Measurements from ENCODE around the gene POU2F2. TPM values are rescaled to one million over a fixed set of nuclear protein-coding genes. Genes with fewer than 3 reads are reported as not detected.
A peak's percentile ranks its signal among the peaks of the same experiment; 100 is the strongest.

Gene POU2F2
- total RNA-seq, 1 donor from 2014 or later, result 6.1 TPM

- Histone ChIP-seq H3K27ac (no peak overlapping the region), H3K9me3 (no peaks in the 10 kb centered on the region), H3K4me3 (no peak overlapping the region), H3K36me3 (peaks cover 7% of the 10 kb centered on the region), H3K27me3 (no peaks in the 10 kb centered on the region), H3K4me1 (peaks cover 13% of the 10 kb centered on the region)
- DNase-seq (no peak), ATAC-seq (no peak)
- no peak for TF ChIP-seq CTCF (IDR thresholded peaks at IDR 0.05)
- intact Hi-C loops (cut with DNase I), result no loop called here
Observed at GRCh38 chr19:42086188-42086736, 46.0 kb downstream of the POU2F2 start.

DNA sequence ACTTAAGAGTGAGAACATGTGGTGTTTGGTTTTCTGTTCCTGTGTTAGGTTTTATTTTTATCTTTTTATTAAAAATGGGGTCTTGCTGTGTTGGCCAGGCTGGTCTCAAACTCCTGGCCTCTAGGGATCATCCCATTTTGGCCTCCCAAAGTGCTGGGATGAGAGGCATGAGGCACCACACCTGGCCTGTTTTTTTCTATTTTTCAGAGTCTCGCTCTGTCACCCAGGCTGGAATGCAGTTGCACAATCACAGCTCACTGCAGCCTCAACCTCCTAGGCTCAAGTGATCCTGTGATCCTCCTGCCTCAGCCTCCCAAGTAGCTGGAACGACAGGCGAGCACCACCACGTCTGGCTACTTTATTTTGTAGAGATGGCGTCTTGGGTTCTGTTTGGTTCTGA lies 48.7 kb downstream of the POU2F2 start:
- no peak overlapping the region for H3K4me3 ChIP-seq
- H3K27me3 ChIP-seq, result no peaks in the 10 kb centered on the region
- DNase-seq (no peak), ATAC-seq (no peak)
- no peaks in the 10 kb centered on the region for H3K9me3 ChIP-seq
- peaks cover 34% of the 10 kb centered on the region for H3K36me3 ChIP-seq
- intact Hi-C loops (cut with DNase I), result no loop called here
- H3K27ac ChIP-seq, result no peak overlapping the region
- H3K4me1 ChIP-seq, result peaks cover 1% of the 10 kb centered on the region
- TF ChIP-seq CTCF (IDR thresholded peaks at IDR 0.05), result no peak

DNA sequence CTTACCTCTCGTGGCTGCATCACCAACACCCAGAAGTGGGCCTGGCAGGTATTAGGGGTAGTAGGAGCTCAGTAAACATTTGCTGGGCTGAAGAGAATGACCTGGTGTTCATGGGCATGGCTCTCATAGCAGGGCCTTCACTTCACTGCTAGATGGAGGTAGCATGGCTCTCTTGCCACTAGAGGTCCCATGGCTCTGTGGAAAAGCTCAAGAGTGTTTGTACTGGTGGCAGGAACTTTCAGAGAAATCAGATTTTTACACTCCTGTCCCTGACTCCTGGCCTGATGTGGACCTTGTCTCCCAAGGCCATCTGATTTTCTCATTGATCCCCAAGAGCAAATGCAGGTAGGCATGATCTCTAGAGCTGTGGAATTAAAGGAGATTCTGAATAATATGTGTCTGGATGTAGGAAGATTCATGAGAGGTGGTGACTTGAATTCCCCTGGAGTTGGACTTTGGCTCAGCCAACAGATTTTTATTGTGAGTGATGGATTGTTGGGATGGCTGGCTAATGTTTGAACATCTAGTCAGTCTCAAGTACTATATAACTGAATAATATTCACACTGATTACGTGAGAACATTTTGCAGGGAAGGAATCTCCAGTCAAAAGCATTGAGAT lies 50.6 kb downstream of the POU2F2 start:
- intact Hi-C loops (cut with DNase I), result no loop called here
- Histone ChIP-seq H3K27me3 (no peaks in the 10 kb centered on the region), H3K9me3 (no peaks in the 10 kb centered on the region), H3K27ac (no peak overlapping the region), H3K4me3 (no peak overlapping the region), H3K36me3 (peaks cover 35% of the 10 kb centered on the region), H3K4me1 (peaks cover 9% of the 10 kb centered on the region)
- DNase-seq (no peak), ATAC-seq (peak; percentile 35)
- TF ChIP-seq CTCF (IDR thresholded peaks at IDR 0.05), result peak; percentile 42

DNA sequence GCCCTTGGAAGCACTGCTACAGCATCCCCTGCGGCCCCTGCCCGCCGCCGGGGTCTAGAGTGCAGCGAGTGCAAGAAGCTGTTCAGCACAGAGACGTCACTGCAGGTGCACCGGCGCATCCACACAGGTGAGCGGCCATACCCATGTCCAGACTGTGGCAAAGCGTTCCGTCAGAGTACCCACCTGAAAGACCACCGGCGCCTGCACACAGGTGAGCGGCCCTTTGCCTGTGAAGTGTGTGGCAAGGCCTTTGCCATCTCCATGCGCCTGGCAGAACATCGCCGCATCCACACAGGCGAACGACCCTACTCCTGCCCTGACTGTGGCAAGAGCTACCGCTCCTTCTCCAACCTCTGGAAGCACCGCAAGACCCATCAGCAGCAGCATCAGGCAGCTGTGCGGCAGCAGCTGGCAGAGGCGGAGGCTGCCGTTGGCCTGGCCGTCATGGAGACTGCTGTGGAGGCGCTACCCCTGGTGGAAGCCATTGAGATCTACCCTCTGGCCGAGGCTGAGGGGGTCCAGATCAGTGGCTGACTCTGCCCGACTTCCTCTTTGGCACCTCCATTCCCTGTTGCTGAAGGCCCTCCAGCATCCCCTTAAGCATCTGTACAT lies 51.4 kb downstream of the POU2F2 start:
- H3K36me3 ChIP-seq, result peaks cover 35% of the 10 kb centered on the region

More for the DNA sequence above, 51.4 kb downstream of the POU2F2 start:
- no peak for DNase-seq
- no peak overlapping the region for H3K27ac ChIP-seq
- ATAC-seq, result no peak
- intact Hi-C loops (cut with DNase I), result no loop called here
- H3K4me1 ChIP-seq, result peaks cover 9% of the 10 kb centered on the region
- H3K27me3 ChIP-seq, result no peaks in the 10 kb centered on the region
- H3K9me3 ChIP-seq, result no peaks in the 10 kb centered on the region
- no peak overlapping the region for H3K4me3 ChIP-seq
- TF ChIP-seq CTCF (IDR thresholded peaks at IDR 0.05), result no peak
